Ishikawa (cell line): ENCODE results near the gene SCAF8.

Experiments used
- CEBPB ChIP-seq: IDR thresholded peaks from 2 replicates; pipeline ENCODE4 v1.6.1; 2012
- CREB1 ChIP-seq: IDR thresholded peaks from 2 replicates; pipeline ENCODE4 v1.6.1; 2012; ENCODE audit warnings: low read depth
- EP300 ChIP-seq: IDR thresholded peaks from 2 replicates; pipeline ENCODE4 v1.6.1; 2012; ENCODE audit warnings: borderline replicate concordance
- MAX ChIP-seq: IDR thresholded peaks from 2 replicates; pipeline ENCODE4 v1.6.1; 2012
- NFIC ChIP-seq: IDR thresholded peaks from 2 replicates; pipeline ENCODE4 v1.6.1; 2012
- RAD21 ChIP-seq: IDR thresholded peaks from 2 replicates; pipeline ENCODE4 v1.6.1; 2012; ENCODE audit warnings: low read depth
- REST ChIP-seq: IDR thresholded peaks from 2 replicates; pipeline ENCODE4 v1.6.1; 2012; ENCODE audit warnings: low read depth, mild to moderate bottlenecking
- TAF1 ChIP-seq: IDR thresholded peaks from 2 replicates; pipeline ENCODE4 v1.6.1; 2012; ENCODE audit warnings: low read depth, mild to moderate bottlenecking
- TCF12 ChIP-seq: IDR thresholded peaks from 2 replicates; pipeline ENCODE4 v1.6.1; 2012; ENCODE audit warnings: low read depth
- TEAD4 ChIP-seq: IDR thresholded peaks from 2 replicates; pipeline ENCODE4 v1.6.1; 2012
- USF1 ChIP-seq: IDR thresholded peaks from 2 replicates; pipeline ENCODE4 v1.6.1; 2012
- YY1 ChIP-seq: IDR thresholded peaks from 2 replicates; pipeline ENCODE4 v1.6.1; 2012; ENCODE audit warnings: low read depth
- ZBTB7A ChIP-seq: IDR thresholded peaks from 2 replicates; pipeline ENCODE4 v1.6.1; 2012; ENCODE audit warnings: low read depth

- TF ChIP-seq EP300 = no peak
- no peak for TF ChIP-seq ZBTB7A
- TF ChIP-seq TEAD4 = no peak
- TF ChIP-seq RAD21 = no peak
- TF ChIP-seq YY1 = no peak
- no peak for TF ChIP-seq REST
- TF ChIP-seq USF1 = no peak
- no peak for TF ChIP-seq MAX
- TF ChIP-seq NFIC = no peak
- no peak for TF ChIP-seq TCF12
- no peak for TF ChIP-seq TAF1
- no peak for TF ChIP-seq CEBPB
- TF ChIP-seq CREB1 = no peak
Observed at GRCh38 chr6:154749341-154749740, 16.1 kb downstream of the SCAF8 start.
